Retinal pigment epithelial cell (primary cell): ENCODE results near the gene KIF21B.

Experiments used
- DNase-seq: peaks from one replicate; pipeline ENCODE4 v3.0.0-alpha.2; 2010; ENCODE audit warnings: low read depth
- H3K4me3 ChIP-seq: 2 replicates; pipeline ENCODE4 v1.5.1; 2011; ENCODE audit warnings: mild to moderate bottlenecking, low read length, control low read depth, moderate library complexity
- CTCF ChIP-seq: conservative IDR thresholded peaks from 2 replicates; pipeline ENCODE4 v1.5.1; 2011; ENCODE audit warnings: low read depth, low read length, control low read depth, inconsistent platforms

The KIF21B gene

GRCh38 chr1:201015551-201016091 lies 7.9 kb downstream of the KIF21B start:
- H3K4me3 ChIP-seq, result no peak overlapping the region
- TF ChIP-seq CTCF, result no peak
- no peak for DNase-seq

DNA sequence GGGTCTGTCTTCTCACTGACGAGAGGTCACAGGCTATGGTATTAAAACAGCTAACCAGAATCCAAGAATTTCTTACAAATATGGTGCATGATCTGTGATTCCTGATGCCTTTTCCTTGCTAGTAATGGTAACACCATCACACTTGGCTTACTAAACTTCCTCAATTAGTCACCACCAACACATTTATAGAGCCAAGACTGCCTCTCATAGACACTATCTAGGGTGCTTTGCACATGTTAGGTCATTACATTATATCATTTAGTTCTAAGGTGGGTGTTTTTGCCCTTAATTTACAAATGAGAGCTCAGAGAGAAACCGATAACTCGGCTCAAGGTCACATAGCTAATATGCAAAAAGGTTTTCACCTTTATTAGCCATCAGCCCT lies 8.7 kb downstream of the KIF21B start:
- DNase-seq, result no peak
- no peak overlapping the region for H3K4me3 ChIP-seq
- no peak for TF ChIP-seq CTCF

DNA sequence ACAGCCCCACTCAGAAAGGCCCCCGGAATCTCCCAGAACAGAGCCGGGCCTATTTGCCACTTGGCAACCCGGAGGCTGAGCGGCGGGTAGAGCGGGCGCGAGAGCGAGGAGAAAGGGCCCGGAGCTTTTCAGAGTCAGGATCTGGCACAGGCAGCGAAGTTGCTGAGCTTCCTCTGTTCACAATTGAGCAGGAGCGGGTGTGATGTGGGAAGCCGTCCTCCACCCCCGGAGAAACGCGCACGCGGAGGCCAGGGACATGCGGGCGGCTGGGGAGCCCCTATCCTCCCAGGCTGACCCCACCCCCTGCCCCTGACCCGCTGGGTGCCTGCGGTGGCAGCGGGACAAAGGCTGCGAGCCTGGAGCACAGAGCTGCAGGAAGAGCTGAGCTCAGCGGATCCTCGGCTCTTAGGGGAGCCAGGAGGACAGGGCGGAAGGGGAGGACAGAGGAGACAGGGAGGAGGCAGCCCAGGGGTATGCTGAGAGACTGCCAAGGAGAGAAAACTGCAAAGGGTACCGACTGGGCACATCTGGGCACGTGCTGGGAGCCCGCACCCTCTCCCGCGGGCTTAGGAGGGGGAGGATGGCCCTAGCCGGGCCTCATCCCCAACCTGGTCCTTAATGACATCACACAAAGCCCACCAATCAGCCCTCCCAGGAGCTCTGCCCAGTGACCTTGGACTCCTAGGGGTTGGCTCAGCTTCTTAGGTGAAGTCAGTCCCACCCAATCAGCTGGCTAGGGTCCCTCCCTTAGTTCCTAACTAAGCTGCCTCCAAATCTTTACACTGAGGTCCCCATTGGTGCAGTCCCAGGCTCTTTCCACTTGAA lies 9.3 kb downstream of the KIF21B start:
- no peak for DNase-seq
- peak overlapping the region; percentile 12 for H3K4me3 ChIP-seq
- TF ChIP-seq CTCF, result no peak

DNA sequence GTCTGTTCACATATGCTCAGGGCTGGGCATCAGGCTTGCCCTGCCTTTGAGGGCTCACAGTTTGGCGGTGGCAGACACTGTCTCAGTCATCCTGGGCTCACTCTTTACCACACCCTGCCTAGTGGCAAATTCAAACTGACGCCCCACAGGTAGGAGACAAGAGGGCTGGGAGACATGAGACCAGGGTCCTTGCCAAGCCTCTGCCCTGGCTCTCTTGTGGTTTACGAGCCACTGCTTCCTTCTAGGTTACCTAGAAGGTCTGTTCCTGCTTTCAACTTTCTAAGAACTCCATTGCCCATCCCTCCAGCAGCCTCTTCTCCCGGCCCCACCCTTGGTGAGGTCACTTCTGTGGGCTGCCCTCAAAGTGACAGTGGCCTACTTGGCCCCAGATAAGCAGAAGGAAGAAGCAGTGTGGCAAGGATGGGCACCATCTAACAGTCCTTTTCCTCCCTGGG lies 10.5 kb downstream of the KIF21B start:
- no peak for DNase-seq
- no peak overlapping the region for H3K4me3 ChIP-seq
- TF ChIP-seq CTCF, result no peak

- no peak for TF ChIP-seq CTCF
- no peak for DNase-seq
- H3K4me3 ChIP-seq, result no peak overlapping the region
These were observed 11.9 kb downstream of the KIF21B start for GRCh38 chr1:201011616-201012015.

DNA sequence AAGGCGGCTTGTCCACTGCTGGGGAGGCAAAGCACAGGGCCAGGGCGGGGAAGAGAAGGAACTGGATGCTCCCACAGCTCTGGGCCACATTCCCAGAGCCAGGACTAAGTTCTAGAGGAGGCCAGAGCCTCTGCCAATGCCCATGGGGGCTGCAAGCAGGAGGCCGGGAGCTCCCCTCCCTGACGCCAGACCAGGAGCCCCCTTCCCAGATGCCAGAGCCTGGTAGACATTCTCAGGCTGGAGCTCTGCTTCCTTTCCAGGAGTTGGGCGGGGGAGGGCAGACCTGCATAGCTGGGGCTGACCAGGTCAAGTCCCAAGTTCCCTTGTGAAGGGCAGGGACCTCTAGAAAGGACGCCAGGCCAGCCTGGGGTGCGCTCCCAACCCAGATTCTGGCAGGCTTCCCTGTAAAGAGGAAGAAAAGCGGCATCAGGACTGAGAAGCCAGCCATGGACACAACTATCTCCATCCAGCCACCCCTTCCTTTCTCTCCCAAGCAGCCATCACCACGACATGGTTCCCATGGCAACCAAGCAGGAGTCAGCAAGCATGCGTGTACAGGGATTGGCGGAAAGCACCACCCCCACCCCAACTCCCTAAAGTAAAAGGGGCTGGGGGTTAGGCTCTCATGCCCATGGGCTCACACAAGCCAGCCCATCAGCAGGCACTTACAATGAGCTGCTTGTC lies 13.4 kb downstream of the KIF21B start:
- no peak for DNase-seq
- TF ChIP-seq CTCF, result no peak
- no peak overlapping the region for H3K4me3 ChIP-seq
